PC-3 (cell line): Measurements from ENCODE around the gene B3GALT2. TPM values are rescaled to one million over a fixed set of nuclear protein-coding genes. Genes with fewer than 3 reads are reported as not detected.

ENCODE experiments used
- ATAC-seq: fragments of 200-7000 bp; cut with Tn5 transposase; 2 replicates; pipeline ENCODE4 v1.9.1; 2020; ENCODE audit warnings: mild to moderate bottlenecking, moderate library complexity
- BruUV-seq: library from RNA; stranded (reverse); fragments of 400-500 nt; replicated peaks from 2 replicates; lab custom pipeline; 2021; lab: Mats Ljungman, UMichigan
- CTCF ChIA-PET: fragments of 300-600 bp; sonication (Branson Sonifier 250); formaldehyde crosslinking; loops from one replicate; lab custom pipeline; 2022; ENCODE audit warnings: antibody characterized with exemption; lab: Charles Lee
- POLR2A ChIA-PET: fragments of 300-600 bp; sonication (Branson Sonifier 250); formaldehyde crosslinking; loops from one replicate; lab custom pipeline; 2022; ENCODE audit warnings: antibody characterized with exemption; ENCODE audit not compliant: unreplicated experiment; lab: Charles Lee
- DNase-seq: peaks from one replicate; pipeline ENCODE4 v3.0.0-alpha.2; 2015
- H2AFZ ChIP-seq: fragments of 300-600 bp; sonication (generic); 2 replicates; pipeline ENCODE4 v1.6.0; 2016; ENCODE audit warnings: antibody characterized with exemption, low read length
- H3F3A ChIP-seq: fragments of 300-600 bp; sonication (generic); one replicate; pipeline ENCODE4 v1.6.0; 2017; ENCODE audit warnings: antibody characterized with exemption, low read length, control low read depth, mild to moderate bottlenecking; ENCODE audit not compliant: unreplicated experiment
- H3K27ac ChIP-seq: fragments of 300-600 bp; sonication (generic); 2 replicates; pipeline ENCODE4 v1.5.1; 2016; ENCODE audit warnings: mild to moderate bottlenecking, low read length
- H3K27me3 ChIP-seq: fragments of 300-600 bp; sonication (generic); 2 replicates; pipeline ENCODE4 v1.6.1; 2016; ENCODE audit warnings: low read length, mixed read lengths
- H3K36me3 ChIP-seq: fragments of 300-600 bp; sonication (generic); 2 replicates; pipeline ENCODE4 v1.6.1; 2016; ENCODE audit warnings: low read depth, mixed run types, low read length, mixed read lengths
- H3K4me1 ChIP-seq: fragments of 300-600 bp; sonication (generic); 2 replicates; pipeline ENCODE4 v1.5.1; 2016; ENCODE audit warnings: low read length; ENCODE audit not compliant: insufficient read depth
- H3K4me2 ChIP-seq: fragments of 300-600 bp; sonication (generic); 2 replicates; pipeline ENCODE4 v1.6.0; 2016; ENCODE audit warnings: low read length
- H3K4me3 ChIP-seq: fragments of 300-600 bp; sonication (generic); 2 replicates; pipeline ENCODE4 v1.5.1; 2016; ENCODE audit warnings: mild to moderate bottlenecking, low read length, mixed read lengths
- H3K79me2 ChIP-seq: fragments of 300-600 bp; sonication (generic); 2 replicates; pipeline ENCODE4 v1.6.1; 2017; ENCODE audit warnings: low read length, mixed read lengths
- H3K9ac ChIP-seq: fragments of 300-600 bp; sonication (generic); 2 replicates; pipeline ENCODE4 v1.6.0; 2016; ENCODE audit warnings: mild to moderate bottlenecking, low read length
- H3K9me2 ChIP-seq: fragments of 300-600 bp; sonication (generic); replicated peaks from 2 replicates; pipeline ENCODE4 v1.6.1; 2016; ENCODE audit warnings: mixed run types, low read length, mixed read lengths
- H3K9me3 ChIP-seq: fragments of 300-600 bp; sonication (generic); 2 replicates; pipeline ENCODE4 v1.6.1; 2016; ENCODE audit warnings: low read length, mixed read lengths
- H4K20me1 ChIP-seq: fragments of 300-600 bp; sonication (generic); 2 replicates; pipeline ENCODE4 v1.6.1; 2016; ENCODE audit warnings: low read length, mixed read lengths
- EZH2 ChIP-seq: fragments of 300-600 bp; sonication (generic); IDR thresholded peaks from one replicate; pipeline ENCODE4 v1.6.1; 2017; ENCODE audit warnings: antibody characterized with exemption, mild to moderate bottlenecking, low read length; ENCODE audit not compliant: unreplicated experiment
- EZH2phosphoT487 ChIP-seq: fragments of 300-600 bp; sonication (generic); IDR thresholded peaks from 2 replicates; pipeline ENCODE4 v1.6.1; 2018; ENCODE audit warnings: mild to moderate bottlenecking, antibody characterized with exemption, low read length, borderline replicate concordance
- intact Hi-C: fragments of 100-400 bp; cut with micrococcal nuclease; formaldehyde crosslinking; loops from 2 replicates; pipeline ENCODE4 v1.9.0; 2023
- total RNA-seq: library from RNA; depleted of rRNA; stranded (reverse); fragments of >200 nt; gene quantifications from 2 replicates; pipeline ENCODE4 v1.2.3, GENCODE V29; 2014
- TF ChIP-seq, protein P1 (sequence below): fragments of 300-600 bp; sonication (generic); conservative IDR thresholded peaks from 2 replicates; pipeline ENCODE4 v1.5.1; 2017; ENCODE audit warnings: antibody characterized with exemption, low read depth, mild to moderate bottlenecking, low read length

The B3GALT2 gene
- total RNA-seq, 1 experiment from 2014 or later = not detected

DNA sequence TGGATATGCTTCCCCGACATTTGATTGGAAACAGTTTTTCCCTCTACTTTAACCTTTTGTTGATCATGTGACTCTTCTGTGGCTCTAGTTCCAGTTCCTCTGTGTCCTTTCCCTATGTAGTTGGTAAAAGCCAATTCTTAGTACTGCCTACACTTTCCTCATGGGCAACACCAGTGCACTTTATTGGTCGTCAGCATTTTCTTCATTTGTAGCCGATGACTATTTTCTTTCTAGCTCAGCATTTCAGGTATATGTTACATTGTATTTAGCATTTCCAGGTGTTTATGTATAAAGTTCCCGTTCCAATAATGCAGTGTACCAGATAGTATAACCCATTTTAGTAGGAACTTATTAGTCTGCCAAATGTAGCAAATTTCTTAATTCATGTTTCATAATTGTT is 27.6 kb upstream of the B3GALT2 start:
- no peak overlapping the region for H3K27ac ChIP-seq
- H3F3A ChIP-seq = peaks cover 6% of the 10 kb centered on the region
- no peak overlapping the region for H3K4me3 ChIP-seq
- no peaks in the 10 kb centered on the region for H3K27me3 ChIP-seq
- no peak overlapping the region for H3K9ac ChIP-seq
- DNase-seq = no peak
- H3K79me2 ChIP-seq = no peaks in the 10 kb centered on the region
- H3K36me3 ChIP-seq = peaks cover 16% of the 10 kb centered on the region
- no peak overlapping the region for H2AFZ ChIP-seq
- H3K4me1 ChIP-seq = peaks cover 20% of the 10 kb centered on the region
- POLR2A ChIA-PET = no interaction called here
- no TSS peak for BruUV-seq
- TF ChIP-seq EZH2 = no peak
- TF ChIP-seq EZH2phosphoT487 = no peak
- TF ChIP-seq, protein P1, sequence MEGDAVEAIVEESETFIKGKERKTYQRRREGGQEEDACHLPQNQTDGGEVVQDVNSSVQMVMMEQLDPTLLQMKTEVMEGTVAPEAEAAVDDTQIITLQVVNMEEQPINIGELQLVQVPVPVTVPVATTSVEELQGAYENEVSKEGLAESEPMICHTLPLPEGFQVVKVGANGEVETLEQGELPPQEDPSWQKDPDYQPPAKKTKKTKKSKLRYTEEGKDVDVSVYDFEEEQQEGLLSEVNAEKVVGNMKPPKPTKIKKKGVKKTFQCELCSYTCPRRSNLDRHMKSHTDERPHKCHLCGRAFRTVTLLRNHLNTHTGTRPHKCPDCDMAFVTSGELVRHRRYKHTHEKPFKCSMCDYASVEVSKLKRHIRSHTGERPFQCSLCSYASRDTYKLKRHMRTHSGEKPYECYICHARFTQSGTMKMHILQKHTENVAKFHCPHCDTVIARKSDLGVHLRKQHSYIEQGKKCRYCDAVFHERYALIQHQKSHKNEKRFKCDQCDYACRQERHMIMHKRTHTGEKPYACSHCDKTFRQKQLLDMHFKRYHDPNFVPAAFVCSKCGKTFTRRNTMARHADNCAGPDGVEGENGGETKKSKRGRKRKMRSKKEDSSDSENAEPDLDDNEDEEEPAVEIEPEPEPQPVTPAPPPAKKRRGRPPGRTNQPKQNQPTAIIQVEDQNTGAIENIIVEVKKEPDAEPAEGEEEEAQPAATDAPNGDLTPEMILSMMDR = no peak
- no peaks in the 10 kb centered on the region for H3K9me2 ChIP-seq
- intact Hi-C loops = no loop called here
- H3K9me3 ChIP-seq = no peaks in the 10 kb centered on the region
- no peaks in the 10 kb centered on the region for H4K20me1 ChIP-seq
- CTCF ChIA-PET = no interaction called here
- no peak for ATAC-seq
- H3K4me2 ChIP-seq = no peak overlapping the region

DNA sequence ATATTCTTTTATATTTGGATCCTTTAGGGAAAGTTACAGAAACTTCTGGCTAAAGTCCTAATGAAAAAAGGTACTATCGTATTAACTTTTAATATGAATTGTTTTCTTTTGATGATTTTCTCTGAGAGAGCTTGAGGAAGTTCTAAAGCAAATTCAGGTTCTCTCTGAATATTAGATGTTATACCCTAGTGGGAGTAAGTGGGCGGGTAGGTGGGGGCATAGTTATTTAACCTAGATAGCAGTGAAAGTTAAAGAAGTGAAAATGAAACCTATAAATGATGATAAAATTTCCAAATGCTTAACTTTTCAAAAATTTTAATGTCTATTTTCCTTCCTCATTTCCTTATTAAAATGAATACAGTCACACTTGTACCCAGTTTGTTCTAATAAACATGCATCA is 26.2 kb upstream of the B3GALT2 start:
- Histone ChIP-seq H2AFZ (no peak overlapping the region), H3K4me2 (no peak overlapping the region), H3K4me1 (peaks cover 20% of the 10 kb centered on the region), H3F3A (peaks cover 6% of the 10 kb centered on the region), H3K9me2 (no peaks in the 10 kb centered on the region), H3K9ac (peak overlapping the region; percentile 70), H4K20me1 (no peaks in the 10 kb centered on the region), H3K27me3 (no peaks in the 10 kb centered on the region), H3K4me3 (no peak overlapping the region), H3K9me3 (no peaks in the 10 kb centered on the region), H3K36me3 (peaks cover 16% of the 10 kb centered on the region), H3K79me2 (no peaks in the 10 kb centered on the region), H3K27ac (peak overlapping the region; percentile 90)
- BruUV-seq = no TSS peak
- ATAC-seq (no peak), DNase-seq (no peak)
- intact Hi-C loops = no loop called here
- no peak for TF ChIP-seq EZH2
- no peak for TF ChIP-seq EZH2phosphoT487
- TF ChIP-seq, protein P1 = no peak
- ChIA-PET CTCF (no interaction called here), POLR2A (no interaction called here)

DNA sequence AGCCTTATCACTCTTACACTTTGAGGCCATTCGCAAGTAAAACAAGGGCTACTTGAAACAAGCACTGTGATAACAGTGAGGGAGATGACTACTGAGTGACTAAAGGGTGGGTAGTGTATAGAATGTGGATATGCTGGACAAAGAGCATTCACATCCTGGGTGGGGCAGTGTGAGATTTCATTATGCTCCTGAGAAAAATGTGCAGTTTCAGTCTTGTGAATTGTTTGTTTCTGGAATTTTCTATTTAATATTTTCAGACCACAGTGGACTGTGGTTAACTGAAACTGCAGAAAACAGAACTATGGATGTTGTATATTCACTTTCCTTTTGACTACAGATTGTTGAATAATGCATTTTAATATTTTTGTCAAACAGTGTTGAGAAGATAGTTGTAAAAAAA is 25.1 kb upstream of the B3GALT2 start:
- H3K9ac ChIP-seq = peak overlapping the region; percentile 70
- peaks cover 26% of the 10 kb centered on the region for H3K36me3 ChIP-seq
- H3K9me3 ChIP-seq = no peaks in the 10 kb centered on the region
- no peaks in the 10 kb centered on the region for H4K20me1 ChIP-seq
- H3K79me2 ChIP-seq = no peaks in the 10 kb centered on the region
- intact Hi-C loops = no loop called here
- ChIA-PET CTCF (no interaction called here), POLR2A (no interaction called here)
- DNase-seq (peak; percentile 87), ATAC-seq (peak; percentile 99)
- BruUV-seq = no TSS peak
- H3K27ac ChIP-seq = peak overlapping the region; percentile 90
- H3K4me3 ChIP-seq = peak overlapping the region; percentile 13; the same call in 1 of the 2 replicates
- TF ChIP-seq, protein P1 = no peak
- TF ChIP-seq EZH2 = no peak
- no peak for TF ChIP-seq EZH2phosphoT487
- H3K9me2 ChIP-seq = no peaks in the 10 kb centered on the region
- peaks cover 6% of the 10 kb centered on the region for H3F3A ChIP-seq
- no peaks in the 10 kb centered on the region for H3K27me3 ChIP-seq
- peak overlapping the region; percentile 66 for H3K4me2 ChIP-seq
- H3K4me1 ChIP-seq = peaks cover 20% of the 10 kb centered on the region
- no peak overlapping the region for H2AFZ ChIP-seq
